Fibroblast of peridontal ligament (primary cell): ENCODE measurements around the gene WASF1.
"Not testable (repeated sequence)": the region's sequence is repeated elsewhere in the genome, so short reads cannot be mapped to it uniquely, and the experiment has no call there.

Experiments used
- DNase-seq: peaks from one replicate; pipeline ENCODE4 v3.0.0-alpha.2; 2010; ENCODE audit errors: extremely low read depth

WASF1 gene

DNA sequence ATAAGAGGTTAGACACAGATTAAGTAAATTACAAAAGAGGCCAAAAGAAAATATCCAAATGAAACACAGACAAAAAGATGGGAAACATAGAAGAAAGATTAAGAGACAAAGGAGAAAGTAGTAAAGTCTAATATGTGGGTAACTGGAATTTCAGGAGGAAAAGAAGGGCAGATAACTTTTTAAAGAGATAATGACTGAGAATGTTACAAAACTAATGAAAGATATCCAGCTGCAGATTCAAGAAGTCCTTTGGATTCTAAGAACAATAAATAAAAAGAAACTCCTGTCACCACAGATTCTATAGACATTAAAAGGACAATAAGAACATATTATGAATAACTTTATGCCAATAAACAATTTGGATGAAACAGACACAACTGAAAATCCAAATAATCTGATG, 90.1 kb downstream of the WASF1 start:
- DNase-seq = no peak

DNA sequence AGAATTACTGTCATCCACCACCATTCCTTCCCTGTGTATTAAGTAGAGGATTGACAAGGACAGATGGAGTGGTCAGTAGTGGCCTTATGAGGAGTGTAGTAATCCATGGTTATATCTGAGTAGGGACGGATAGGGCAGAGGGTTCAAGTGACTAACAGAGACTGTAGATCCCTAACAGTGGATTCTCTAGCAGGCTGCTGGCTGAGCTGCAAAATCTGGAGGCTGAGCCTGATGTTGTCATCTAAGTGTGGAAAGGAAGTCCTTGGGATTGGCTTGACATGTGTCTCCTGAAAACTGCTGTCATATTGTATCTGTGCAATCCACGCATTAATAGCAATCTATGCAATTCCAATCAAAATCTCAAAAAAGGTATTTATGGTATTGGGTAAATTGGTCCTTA, 94.2 kb downstream of the WASF1 start:
- DNase-seq = no peak

DNA sequence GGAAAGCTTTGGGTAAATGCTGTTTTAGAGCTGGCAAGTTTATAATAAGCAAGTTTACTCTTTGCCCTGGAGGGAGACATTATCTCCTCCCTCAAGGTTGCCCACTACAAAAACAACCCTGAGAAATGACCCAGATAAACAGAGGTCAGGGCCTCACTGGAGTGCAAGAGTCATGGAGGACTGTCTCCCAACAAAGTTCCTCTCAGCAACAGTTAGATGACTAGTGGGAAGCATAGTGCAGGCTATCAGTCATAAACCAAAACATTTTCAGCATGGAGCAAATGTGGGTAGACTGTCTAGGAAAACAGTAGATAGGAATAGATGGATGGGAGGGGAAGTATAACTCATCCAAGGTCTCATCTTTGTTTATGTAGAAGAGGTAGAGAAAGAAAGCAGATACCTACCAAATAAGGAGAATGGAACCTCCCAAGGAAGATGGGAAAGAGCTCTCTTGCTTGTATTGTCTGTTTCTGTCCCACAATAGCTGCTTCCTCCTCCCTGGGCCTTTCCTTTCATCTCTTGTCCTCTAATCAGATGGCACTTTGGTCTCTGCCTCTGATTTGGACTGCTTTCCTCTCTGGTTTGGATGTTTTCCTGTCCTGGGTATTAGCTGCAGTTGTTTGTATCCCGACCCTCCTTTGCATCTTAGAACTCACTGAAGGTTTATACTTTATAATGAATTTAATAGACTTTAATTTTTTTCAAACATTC, 95.4 kb downstream of the WASF1 start:
- no peak for DNase-seq

DNA sequence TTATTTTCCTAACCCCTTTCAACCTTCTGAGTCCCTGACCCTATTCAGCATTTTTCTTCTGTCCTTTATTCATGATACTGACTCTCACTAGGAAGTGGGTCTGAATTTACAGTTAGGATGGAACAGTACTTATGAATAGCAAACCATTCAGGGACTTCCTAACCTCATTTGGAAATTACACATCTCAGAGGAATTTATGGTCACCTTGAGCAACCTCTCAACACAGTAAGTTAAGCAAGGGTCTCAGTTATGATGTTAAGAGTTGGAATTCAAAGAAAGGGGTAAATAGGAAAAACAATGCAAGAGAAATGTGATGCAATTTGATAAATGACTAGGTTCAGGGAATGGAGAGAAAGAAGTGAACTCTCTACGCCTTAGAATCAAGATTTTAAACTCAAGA, 104.1 kb downstream of the WASF1 start:
- no peak for DNase-seq

DNA sequence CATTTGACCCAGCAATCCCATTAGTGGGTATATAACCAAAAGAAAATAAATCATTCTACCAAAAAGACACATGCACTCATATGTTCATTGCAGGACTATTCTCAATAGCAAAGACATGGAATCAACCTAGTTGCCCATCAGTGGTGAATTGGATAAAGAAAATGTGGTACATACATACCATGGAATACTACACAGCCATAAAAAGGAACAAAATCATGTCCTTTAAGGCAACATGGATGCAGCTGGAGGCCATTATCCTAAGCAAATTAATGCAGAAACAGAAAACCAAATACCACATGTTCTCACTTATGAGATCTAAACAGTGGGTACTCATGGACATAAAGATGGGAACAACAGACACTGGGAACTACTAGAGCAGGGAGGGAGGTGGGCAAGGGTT, 106.0 kb downstream of the WASF1 start:
- not testable (repeated sequence) for DNase-seq

DNA sequence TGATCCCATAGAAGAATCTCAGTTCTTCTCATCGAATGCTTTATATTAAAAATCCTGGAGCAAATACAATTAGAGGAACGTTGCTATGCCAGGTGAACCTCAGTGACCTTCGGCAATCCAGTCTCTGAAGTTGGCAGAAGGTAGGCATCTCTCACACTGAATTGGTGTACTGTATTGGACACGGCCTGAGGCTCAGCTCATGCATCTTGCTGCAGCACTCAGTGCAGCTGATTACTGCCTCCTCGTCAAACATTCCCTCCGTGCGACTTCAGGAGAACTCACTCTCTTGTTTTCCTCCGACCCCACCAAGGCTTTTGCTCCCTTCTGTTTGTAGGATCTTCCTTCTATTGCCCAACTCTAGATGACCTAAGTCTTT, 110.9 kb downstream of the WASF1 start:
- no peak for DNase-seq

DNA sequence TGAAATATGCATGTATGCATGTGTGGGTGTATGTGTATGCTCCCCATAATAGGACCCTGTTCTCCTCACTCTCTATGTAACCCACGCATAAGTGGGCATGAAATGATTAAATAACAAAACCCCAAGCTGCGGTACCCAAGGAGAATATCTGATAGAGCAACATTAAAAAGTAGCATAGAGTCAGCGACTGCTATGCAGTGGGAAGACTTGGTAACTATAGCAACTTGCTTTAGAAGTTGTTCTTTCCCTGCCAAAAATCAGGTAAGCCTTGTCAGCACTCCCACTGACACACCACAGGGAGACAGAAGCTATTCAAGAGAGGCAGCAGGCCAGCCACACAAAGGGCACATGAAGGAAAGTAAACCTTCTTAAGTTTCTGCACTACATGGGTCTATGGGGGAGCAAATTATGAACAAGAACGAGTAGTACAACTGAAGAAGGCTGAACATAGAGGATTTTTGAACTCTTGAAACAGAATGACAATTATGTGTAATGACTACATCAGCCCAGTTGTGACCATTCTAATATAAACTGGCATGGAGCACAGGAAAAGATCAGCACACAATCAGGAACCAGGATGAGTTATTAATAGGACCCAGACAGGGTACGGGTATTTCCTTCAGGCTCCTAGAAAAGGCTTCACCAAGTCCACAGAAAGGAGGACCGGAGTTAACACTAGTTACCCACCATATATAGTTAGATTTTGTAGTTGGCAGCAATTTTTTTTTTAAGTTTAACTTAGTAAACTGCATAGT, 111.5 kb downstream of the WASF1 start:
- no peak for DNase-seq

DNA sequence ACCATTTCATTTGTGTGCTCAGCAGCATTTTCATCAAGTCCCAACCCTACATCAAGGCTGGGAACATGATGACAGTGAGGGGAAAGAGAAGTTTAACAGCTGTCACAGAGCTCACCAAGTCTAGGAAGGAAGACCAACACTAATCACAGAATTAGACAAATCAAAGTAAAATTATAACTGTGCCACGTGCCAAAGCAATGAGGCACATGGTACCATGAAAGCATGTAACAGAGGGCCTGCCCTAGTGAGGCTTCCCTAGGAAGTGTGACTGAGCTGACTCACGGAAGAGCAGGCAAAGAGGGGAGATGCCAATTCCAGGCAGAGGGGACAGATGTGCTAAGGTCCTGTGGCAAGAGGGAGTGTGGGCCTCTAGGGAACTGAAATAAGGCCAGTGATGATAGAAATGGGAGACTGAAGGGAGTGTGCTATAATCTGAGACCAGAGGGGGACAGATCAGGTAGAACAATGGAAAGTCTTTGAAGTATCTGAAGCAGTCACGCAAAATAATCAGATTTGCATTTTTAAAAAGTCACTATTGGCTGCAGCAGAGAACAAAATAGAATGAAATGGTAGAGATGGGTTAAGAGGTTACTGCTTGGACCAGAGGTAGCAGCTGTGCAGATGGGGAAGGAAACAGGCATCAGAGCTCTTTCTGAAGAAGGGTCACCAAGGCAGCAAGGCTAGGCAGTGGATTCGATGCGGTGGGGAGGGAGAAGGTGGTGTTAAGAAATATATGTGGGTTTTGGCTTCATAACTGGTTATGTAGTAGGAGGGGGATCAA, 114.5 kb downstream of the WASF1 start:
- DNase-seq = no peak

DNA sequence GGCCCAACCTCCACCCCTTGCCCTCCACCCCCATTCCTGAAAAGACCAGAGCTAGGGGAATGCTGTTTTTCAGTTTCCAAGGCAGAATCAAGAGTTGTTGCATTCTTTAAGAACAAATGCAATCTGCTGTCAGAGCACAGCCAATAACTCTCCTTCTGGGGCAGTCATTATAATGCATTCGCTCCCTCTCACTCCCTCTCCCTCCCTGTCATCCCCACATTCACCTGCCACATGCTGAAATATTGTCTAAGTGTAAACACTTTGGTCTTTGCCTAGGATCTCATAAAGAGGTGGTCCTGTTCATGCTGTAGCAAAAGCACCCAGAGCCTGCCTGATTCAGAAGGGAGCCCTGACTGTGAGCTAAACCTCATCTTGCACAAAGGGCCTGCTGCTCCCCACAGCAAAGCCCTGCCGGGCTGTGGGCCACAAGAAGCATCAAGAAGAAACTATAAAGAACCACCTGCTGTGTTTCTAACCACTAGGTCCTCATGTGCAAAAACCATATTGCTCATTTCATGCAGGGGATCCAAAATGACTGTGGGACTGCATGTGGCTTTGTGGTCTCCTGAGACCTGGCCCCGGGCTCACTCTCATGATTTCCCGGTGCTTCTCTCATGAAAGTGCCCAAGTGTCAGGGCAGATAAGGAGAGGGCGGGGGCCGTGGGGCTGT, 115.7 kb downstream of the WASF1 start:
- DNase-seq = no peak

DNA sequence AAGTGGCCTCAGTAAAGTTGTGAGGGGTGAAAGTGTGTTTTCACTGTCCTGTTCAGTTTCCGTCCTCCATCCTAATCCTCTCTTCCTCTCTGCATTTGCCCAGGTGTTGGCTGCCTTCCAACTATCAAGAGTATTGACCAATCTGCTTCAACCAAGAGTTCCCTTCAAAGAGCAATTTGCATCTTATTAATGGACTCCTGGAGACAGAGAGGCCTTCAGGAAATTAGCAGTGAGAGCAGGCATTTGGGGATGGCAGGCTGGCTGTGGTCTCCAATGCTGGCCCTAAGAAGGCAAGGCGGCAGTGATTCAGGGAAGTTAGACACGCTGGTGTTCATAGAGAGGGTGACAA, 124.1 kb downstream of the WASF1 start:
- no peak for DNase-seq

DNA sequence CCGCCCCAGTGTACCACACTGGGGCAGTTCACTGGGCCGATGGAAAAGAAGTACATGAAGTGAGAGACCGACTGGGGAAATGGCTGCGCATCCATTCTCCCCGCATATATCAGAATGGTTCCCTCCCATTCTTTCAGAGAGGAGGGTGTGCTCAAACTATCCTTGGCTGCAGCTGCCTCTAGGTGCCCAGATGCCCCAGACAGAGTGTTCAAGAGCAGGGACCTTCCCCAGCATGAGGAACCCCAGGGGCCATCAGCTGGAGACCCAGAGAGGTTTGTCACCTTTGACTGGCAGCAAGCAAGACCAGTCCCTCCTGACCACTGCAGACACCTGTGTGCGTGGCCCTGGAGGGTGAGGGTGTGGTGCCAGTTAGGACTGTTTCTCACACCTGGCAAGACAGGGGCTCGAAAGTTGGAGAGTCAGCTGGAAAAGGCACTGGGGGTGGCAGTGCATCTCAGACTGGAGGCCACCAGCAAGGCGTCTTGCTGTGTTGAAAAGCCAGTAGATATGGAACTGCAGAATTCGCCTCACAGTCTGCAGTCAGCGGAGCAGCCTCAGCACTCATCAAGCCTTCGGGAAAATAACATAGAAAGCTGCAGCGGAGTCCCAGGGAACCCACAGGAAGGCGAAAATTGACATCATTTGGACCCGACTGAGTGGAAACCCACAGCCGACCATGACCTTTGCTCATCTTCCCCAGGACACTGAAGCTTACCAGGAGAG, 124.6 kb downstream of the WASF1 start:
- DNase-seq = no peak

DNA sequence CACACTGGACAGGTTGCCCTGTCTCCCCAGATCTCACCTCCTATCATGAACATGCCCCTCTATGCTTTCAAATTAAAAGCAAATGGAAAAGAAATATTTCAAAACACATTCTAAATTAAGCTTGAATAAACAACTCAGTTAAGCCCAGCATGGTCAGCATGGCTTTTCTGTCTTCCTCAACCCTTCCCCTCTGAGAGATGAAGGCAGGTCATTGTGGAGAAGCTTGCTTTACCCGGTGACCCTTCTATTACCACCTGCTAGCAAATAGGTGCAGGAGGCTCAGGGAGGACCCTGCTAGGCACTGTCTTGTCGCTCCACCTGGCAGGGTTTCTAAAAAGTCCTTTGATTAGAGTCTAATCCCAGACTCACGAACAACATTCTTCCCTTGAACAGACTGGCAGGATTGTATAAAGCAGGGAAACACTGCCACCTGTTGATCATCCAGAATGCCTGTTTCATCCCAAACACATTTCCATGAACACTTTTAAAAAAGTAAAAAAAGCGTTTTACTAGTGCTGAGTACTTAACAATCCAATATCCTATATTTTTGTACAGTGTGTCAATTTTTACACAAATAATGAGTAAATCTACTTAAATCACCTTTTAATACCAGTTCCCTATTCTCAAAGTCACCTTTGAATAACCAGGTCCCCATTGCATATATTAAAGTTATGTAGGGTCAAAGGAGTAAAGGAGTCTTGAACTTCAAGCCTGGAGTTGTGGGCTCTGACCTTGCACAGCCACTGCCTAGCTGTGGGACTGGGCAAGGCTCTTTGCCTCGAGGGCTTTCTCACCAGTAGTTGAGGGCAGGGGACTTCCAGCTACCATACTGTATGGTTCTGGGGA, 125.9 kb downstream of the WASF1 start:
- DNase-seq = peak; percentile 79

DNA sequence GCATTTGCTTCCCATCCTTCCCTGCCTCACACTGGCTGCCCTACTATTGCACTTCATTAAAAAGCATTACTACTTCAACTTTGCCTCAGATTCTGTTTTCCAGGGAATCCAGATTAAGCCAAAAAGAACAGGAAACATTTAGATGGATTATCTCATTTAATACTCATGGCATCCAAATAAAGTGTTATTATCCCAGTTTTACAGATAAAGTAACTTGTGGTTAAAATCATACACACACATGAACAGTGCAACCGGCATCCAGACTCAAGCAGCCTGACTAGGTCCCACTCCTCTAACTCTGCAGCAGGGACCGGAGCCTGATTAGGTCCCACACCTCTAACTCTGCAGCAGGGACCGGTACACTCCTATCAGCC, 129.0 kb downstream of the WASF1 start:
- no peak for DNase-seq
